Esophagus muscularis mucosa (tissue), 3 donors: Measurements from ENCODE around the gene PPP1R3C.

ENCODE experiments used
- CTCF ChIP-seq, 3 experiments: fragments of 200-600 bp in 2 of 3; fragments of 450-650 bp in 1 of 3; sonication (generic) in 2 of 3; IDR thresholded peaks; one replicate each; pipeline ENCODE4 v1.5.1; 2017 to 2019; ENCODE audit warnings: antibody characterized with exemption in 3 of 3, mild to moderate bottlenecking in 2 of 3, moderate library complexity in 1 of 3
- POLR2A ChIP-seq: fragments of 450-650 bp; IDR thresholded peaks from one replicate; pipeline ENCODE4 v1.6.1; 2017; ENCODE audit warnings: antibody characterized with exemption, moderate library complexity, mild to moderate bottlenecking, low read depth

GRCh38 chr10:91591797-91592174, 41.1 kb downstream of the PPP1R3C start:
- TF ChIP-seq POLR2A (no peak), CTCF (IDR thresholded peaks at IDR 0.05) (no peak)
